HepG2 (cell line): ENCODE measurements around the gene CSNK1A1. TPM values are rescaled to one million over a fixed set of nuclear protein-coding genes. Genes with fewer than 3 reads are reported as not detected.

Source experiments
- ATM ChIP-seq: fragments of 450-650 bp; IDR thresholded peaks from 2 replicates; pipeline ENCODE4 v1.7.1; 2017; ENCODE audit warnings: mild to moderate bottlenecking, borderline replicate concordance
- CEBPG ChIP-seq: IDR thresholded peaks from 2 replicates; pipeline ENCODE4 v1.6.1; 2016
- DPF2 ChIP-seq: sonication (generic); formaldehyde crosslinking; IDR thresholded peaks from 2 replicates; pipeline ENCODE4 v1.4.0; 2020; ENCODE audit warnings: mild to moderate bottlenecking, low read depth, missing genetic modification reagents, borderline replicate concordance
- IRX3 ChIP-seq: sonication (generic); formaldehyde crosslinking; IDR thresholded peaks from 2 replicates; pipeline ENCODE4 v1.8.1; 2023; ENCODE audit warnings: mild to moderate bottlenecking, low read depth, missing genetic modification reagents, borderline replicate concordance
- MAFF ChIP-seq: IDR thresholded peaks from 2 replicates; pipeline ENCODE4 v1.6.1; 2011; ENCODE audit warnings: low read depth, low read length, improper control_type of control experiment
- MBD4 ChIP-seq: IDR thresholded peaks from 2 replicates; pipeline ENCODE4 v1.6.1; 2012; ENCODE audit warnings: low read length, inconsistent platforms, borderline replicate concordance
- MEIS2 ChIP-seq: sonication (generic); formaldehyde crosslinking; IDR thresholded peaks from 2 replicates; pipeline ENCODE4 v1.9.0; 2021; ENCODE audit warnings: mild to moderate bottlenecking, missing genetic modification reagents
- SNAI1 ChIP-seq: sonication (generic); formaldehyde crosslinking; IDR thresholded peaks from 2 replicates; pipeline ENCODE4 v1.5.0; 2020; ENCODE audit warnings: mild to moderate bottlenecking, missing genetic modification reagents, borderline replicate concordance
- THAP11 ChIP-seq: IDR thresholded peaks from 2 replicates; pipeline ENCODE4 v1.6.1; 2016; ENCODE audit warnings: missing biosample characterization, missing genetic modification reagents
- ZBTB20 ChIP-seq: sonication (generic); formaldehyde crosslinking; IDR thresholded peaks from 2 replicates; pipeline ENCODE4 v1.8.1; 2023; ENCODE audit warnings: missing genetic modification reagents, low read depth, mild to moderate bottlenecking, borderline replicate concordance
- ZFP82 ChIP-seq: sonication (generic); formaldehyde crosslinking; IDR thresholded peaks from 2 replicates; pipeline ENCODE4 v1.5.1; 2020; ENCODE audit warnings: mild to moderate bottlenecking, missing genetic modification reagents, borderline replicate concordance
- ZNF225 ChIP-seq: sonication (generic); formaldehyde crosslinking; IDR thresholded peaks from 2 replicates; pipeline ENCODE4 v1.4.0; 2020; ENCODE audit warnings: mild to moderate bottlenecking, missing genetic modification reagents
- ZNF274 ChIP-seq: sonication (generic); formaldehyde crosslinking; IDR thresholded peaks from 2 replicates; pipeline ENCODE4 v1.5.1; 2020; ENCODE audit warnings: mild to moderate bottlenecking, missing genetic modification reagents
- ZNF552 ChIP-seq: sonication (generic); formaldehyde crosslinking; IDR thresholded peaks from 2 replicates; pipeline ENCODE4 v1.9.0; 2022; ENCODE audit warnings: missing genetic modification reagents, mild to moderate bottlenecking, borderline replicate concordance
- ZNF564 ChIP-seq: sonication (generic); formaldehyde crosslinking; IDR thresholded peaks from 2 replicates; pipeline ENCODE4 v1.8.1; 2023; ENCODE audit warnings: mild to moderate bottlenecking, missing genetic modification reagents
- ZNF746 ChIP-seq: sonication (generic); formaldehyde crosslinking; IDR thresholded peaks from 2 replicates; pipeline ENCODE4 v1.8.0; 2022; ENCODE audit warnings: mild to moderate bottlenecking, missing genetic modification reagents
- ZNF781 ChIP-seq: sonication (generic); formaldehyde crosslinking; IDR thresholded peaks from 2 replicates; pipeline ENCODE4 v1.5.1; 2020; ENCODE audit warnings: borderline replicate concordance, mild to moderate bottlenecking, missing genetic modification reagents; ENCODE audit errors: not compliant biosample characterization
- ZNF816 ChIP-seq: sonication (generic); formaldehyde crosslinking; IDR thresholded peaks from 2 replicates; pipeline ENCODE4 v1.8.0; 2022; ENCODE audit warnings: missing genetic modification reagents, mild to moderate bottlenecking, borderline replicate concordance
- ZZZ3 ChIP-seq: sonication (generic); formaldehyde crosslinking; IDR thresholded peaks from 2 replicates; pipeline ENCODE4 v1.4.0; 2020; ENCODE audit warnings: missing genetic modification reagents, mild to moderate bottlenecking, borderline replicate concordance
- polyA plus RNA-seq, 8 experiments: library from polyadenylated mRNA; depleted of rRNA in 3 of 8; stranded (reverse) in 7 of 8; unstranded in 1 of 8; fragments of >200 nt; fragmentation: Illumina TruSeq in 4 of 8; extraction: Trizol in 4 of 8; gene quantifications; 2 replicates each; pipeline versions ENCODE4 v1.2.1 to v1.2.3, GENCODE V29; 2011 to 2016; ENCODE audit warnings: low read depth in 4 of 8, missing spikeins in 1 of 8, mixed read lengths in 1 of 8; ENCODE audit not compliant: insufficient read depth in 1 of 8
- total RNA-seq, 5 experiments: library from RNA; depleted of rRNA; stranded (reverse); fragments of >200 nt; fragmentation: Illumina TruSeq; extraction: Trizol; gene quantifications; 2 replicates each; pipeline ENCODE4 v1.2.3, GENCODE V29; 2016; ENCODE audit warnings: low read depth in 1 of 5
- TF ChIP-seq, protein P1 (sequence below): sonication (generic); formaldehyde crosslinking; IDR thresholded peaks from 2 replicates; pipeline ENCODE4 v1.5.0; 2020; ENCODE audit warnings: mild to moderate bottlenecking, missing genetic modification reagents
- TF ChIP-seq, protein P2 (sequence below): sonication (generic); formaldehyde crosslinking; IDR thresholded peaks from 2 replicates; pipeline ENCODE4 v1.4.0; 2020; ENCODE audit warnings: missing genetic modification reagents
- TF ChIP-seq, protein P3 (sequence below), 2 experiments: fragments of 450-650 bp in 1 of 2; sonication (generic) in 1 of 2; formaldehyde crosslinking; IDR thresholded peaks; 2 replicates each; pipeline versions ENCODE4 v1.5.0 to v1.8.0; 2020 to 2022; ENCODE audit warnings: mild to moderate bottlenecking in 1 of 2, missing genetic modification reagents in 1 of 2
- TF ChIP-seq, protein P4 (sequence below): sonication (generic); formaldehyde crosslinking; IDR thresholded peaks from 2 replicates; pipeline ENCODE4 v1.8.0; 2022; ENCODE audit warnings: mild to moderate bottlenecking, missing genetic modification reagents; ENCODE audit not compliant: insufficient replicate concordance

CSNK1A1 gene
- total and polyA plus RNA-seq, 2 of the 13 experiments (the other 11 are each of a cell fraction or from before 2014, with no cell fraction given): 89.0 to 149 TPM

DNA sequence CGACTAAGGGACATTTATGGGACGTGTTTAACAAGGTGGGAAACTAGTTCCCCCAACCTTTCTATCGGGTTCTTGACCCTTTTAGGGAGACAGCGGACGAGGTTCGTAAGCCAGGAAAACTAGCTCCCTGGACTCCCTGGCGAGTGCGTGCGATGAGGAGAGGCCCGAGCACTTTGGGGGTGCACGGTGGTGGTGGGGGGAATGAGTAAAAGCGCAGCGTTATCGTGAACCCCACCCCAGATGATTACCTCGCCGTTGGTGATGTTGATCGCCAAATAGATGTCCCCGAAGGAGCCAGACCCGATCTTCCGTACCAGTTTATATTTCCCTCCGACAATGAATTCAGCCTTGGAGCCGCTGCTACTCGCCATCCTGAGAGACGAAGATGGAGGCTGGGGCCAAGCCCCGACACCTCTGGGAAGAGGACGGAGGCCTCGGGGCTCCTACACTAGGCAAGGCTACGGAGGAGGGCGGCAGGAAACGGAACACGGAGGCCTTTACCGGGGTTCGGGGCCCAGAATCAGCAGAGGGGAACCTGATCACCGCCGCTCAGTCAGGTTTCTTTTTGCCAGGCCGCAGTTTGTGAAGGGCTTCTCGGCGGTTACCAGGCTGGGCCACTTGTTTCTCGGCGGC, 529 bp downstream of the CSNK1A1 start (continued):
- TF ChIP-seq SNAI1 (0 out of 2 replicates have a peak, but pooled peaks have one; percentile 0), MBD4 (no peak), MEIS2 (CRISPR knock-in tag) (no peak), IRX3 (peak; percentile 17; the same call in 1 of the 2 replicates), ZBTB20 (CRISPR knock-in tag) (no peak; the same call in 1 of the 2 replicates), ATM (no peak), ZNF746 (no peak), ZNF816 (CRISPR knock-in tag) (no peak), ZNF781 (no peak), ZNF552 (CRISPR knock-in tag) (no peak), ZNF564 (CRISPR knock-in tag) (no peak), CEBPG (CRISPR knock-in tag) (no peak), MAFF (no peak), ZNF274 (CRISPR knock-in tag) (no peak), DPF2 (no peak), ZFP82 (0 out of 2 replicates have a peak, but pooled peaks have one; percentile 3), ZNF225 (CRISPR knock-in tag) (no peak), ZZZ3 (no peak), THAP11 (CRISPR knock-in tag) (no peak)
- TF ChIP-seq, protein P1, sequence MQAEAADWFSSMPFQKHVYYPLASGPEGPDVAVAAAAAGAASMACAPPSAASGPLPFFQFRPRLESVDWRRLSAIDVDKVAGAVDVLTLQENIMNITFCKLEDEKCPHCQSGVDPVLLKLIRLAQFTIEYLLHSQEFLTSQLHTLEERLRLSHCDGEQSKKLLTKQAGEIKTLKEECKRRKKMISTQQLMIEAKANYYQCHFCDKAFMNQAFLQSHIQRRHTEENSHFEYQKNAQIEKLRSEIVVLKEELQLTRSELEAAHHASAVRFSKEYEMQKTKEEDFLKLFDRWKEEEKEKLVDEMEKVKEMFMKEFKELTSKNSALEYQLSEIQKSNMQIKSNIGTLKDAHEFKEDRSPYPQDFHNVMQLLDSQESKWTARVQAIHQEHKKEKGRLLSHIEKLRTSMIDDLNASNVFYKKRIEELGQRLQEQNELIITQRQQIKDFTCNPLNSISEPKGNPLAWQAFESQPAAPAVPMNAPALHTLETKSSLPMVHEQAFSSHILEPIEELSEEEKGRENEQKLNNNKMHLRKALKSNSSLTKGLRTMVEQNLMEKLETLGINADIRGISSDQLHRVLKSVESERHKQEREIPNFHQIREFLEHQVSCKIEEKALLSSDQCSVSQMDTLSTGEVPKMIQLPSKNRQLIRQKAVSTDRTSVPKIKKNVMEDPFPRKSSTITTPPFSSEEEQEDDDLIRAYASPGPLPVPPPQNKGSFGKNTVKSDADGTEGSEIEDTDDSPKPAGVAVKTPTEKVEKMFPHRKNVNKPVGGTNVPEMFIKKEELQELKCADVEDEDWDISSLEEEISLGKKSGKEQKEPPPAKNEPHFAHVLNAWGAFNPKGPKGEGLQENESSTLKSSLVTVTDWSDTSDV (CRISPR knock-in tag): 0 out of 2 replicates have a peak, but pooled peaks have one; percentile 9
- TF ChIP-seq, protein P2, sequence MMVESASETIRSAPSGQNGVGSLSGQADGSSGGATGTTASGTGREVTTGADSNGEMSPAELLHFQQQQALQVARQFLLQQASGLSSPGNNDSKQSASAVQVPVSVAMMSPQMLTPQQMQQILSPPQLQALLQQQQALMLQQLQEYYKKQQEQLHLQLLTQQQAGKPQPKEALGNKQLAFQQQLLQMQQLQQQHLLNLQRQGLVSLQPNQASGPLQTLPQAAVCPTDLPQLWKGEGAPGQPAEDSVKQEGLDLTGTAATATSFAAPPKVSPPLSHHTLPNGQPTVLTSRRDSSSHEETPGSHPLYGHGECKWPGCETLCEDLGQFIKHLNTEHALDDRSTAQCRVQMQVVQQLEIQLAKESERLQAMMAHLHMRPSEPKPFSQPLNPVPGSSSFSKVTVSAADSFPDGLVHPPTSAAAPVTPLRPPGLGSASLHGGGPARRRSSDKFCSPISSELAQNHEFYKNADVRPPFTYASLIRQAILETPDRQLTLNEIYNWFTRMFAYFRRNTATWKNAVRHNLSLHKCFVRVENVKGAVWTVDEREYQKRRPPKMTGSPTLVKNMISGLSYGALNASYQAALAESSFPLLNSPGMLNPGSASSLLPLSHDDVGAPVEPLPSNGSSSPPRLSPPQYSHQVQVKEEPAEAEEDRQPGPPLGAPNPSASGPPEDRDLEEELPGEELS: peak; percentile 5; the same call in 1 of the 2 replicates
- TF ChIP-seq, protein P3, sequence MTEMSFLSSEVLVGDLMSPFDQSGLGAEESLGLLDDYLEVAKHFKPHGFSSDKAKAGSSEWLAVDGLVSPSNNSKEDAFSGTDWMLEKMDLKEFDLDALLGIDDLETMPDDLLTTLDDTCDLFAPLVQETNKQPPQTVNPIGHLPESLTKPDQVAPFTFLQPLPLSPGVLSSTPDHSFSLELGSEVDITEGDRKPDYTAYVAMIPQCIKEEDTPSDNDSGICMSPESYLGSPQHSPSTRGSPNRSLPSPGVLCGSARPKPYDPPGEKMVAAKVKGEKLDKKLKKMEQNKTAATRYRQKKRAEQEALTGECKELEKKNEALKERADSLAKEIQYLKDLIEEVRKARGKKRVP (CRISPR knock-in tag; IDR thresholded peaks at IDR 0.05): peak in 1 of 2 experiments; percentile 42; a peak in 1 of 4 replicates
- TF ChIP-seq, protein P4, sequence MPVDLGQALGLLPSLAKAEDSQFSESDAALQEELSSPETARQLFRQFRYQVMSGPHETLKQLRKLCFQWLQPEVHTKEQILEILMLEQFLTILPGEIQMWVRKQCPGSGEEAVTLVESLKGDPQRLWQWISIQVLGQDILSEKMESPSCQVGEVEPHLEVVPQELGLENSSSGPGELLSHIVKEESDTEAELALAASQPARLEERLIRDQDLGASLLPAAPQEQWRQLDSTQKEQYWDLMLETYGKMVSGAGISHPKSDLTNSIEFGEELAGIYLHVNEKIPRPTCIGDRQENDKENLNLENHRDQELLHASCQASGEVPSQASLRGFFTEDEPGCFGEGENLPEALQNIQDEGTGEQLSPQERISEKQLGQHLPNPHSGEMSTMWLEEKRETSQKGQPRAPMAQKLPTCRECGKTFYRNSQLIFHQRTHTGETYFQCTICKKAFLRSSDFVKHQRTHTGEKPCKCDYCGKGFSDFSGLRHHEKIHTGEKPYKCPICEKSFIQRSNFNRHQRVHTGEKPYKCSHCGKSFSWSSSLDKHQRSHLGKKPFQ (CRISPR knock-in tag): no peak
